ENCODE data around the gene NRG2. TPM values are rescaled to one million over a fixed set of nuclear protein-coding genes. Genes with fewer than 3 reads are reported as not detected.

NRG2 gene
- polyA plus RNA-seq, 2 of the 4 experiments (the other 2 are of a cell fraction): 1.0 to 1.1 TPM

DNA sequence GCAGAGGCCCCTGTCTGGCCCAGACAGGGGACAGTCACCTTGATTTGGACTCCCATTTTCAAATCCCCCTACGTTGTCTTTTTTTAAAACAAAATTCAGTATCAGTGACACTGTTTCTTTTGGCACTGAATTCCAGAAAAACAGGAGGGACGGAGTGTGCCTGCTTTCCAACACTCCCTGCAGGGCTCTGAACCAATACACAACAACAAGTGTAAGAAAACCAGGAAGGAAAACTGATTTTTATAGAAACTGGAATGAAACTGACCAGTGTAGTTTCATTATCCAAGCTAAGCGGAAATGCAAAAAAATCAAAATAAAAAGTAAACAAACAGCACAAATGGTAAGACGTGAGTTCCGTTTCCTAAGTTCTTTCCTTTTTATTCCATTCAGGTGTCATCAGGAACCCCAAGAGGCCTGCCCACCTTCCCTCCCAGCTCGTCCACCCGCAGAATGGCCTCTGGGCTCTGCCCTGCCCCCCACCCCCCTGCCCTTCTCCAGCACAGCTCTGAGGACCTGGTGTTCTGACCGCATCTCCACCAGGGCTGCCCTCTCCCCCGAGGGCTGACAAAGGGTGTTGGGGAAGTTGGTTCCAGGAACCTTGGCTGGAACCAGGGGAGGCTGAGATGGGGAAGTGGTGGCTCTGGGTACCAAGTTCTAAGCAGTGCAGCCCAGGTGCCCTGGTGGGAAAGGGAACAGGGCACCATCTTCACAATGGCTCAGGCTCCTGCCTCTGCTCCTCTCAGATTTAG lies 173.9 kb downstream of the NRG2 start:
- ChIA-PET CTCF (interaction anchor here (2.2 to 9.5 kb wide), 2 partner anchors 79 to 100 kb away, joined by 6 to 161 read pairs; no protein-coding TSS in a partner anchor), POLR2A (no interaction called here)
- TF ChIP-seq SMC3 (IDR thresholded peaks at IDR 0.05): no peak
- TF ChIP-seq CEBPB (IDR thresholded peaks at IDR 0.05): no peak
- TF ChIP-seq CBX8 (IDR thresholded peaks at IDR 0.05): no peak
- TF ChIP-seq NR3C1 (IDR thresholded peaks at IDR 0.05): no peak
- TF ChIP-seq FOSB (CRISPR knock-in tag; IDR thresholded peaks at IDR 0.05): no peak
- TF ChIP-seq, protein P1, sequence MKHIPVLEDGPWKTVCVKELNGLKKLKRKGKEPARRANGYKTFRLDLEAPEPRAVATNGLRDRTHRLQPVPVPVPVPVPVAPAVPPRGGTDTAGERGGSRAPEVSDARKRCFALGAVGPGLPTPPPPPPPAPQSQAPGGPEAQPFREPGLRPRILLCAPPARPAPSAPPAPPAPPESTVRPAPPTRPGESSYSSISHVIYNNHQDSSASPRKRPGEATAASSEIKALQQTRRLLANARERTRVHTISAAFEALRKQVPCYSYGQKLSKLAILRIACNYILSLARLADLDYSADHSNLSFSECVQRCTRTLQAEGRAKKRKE (CRISPR knock-in tag; IDR thresholded peaks at IDR 0.05; ENCODE audit: low read depth): no peak
- TF ChIP-seq ESRRA (IDR thresholded peaks at IDR 0.05; ENCODE audit: borderline replicate concordance, low read length): no peak
- no peak for TF ChIP-seq POLR2AphosphoS2 (conservative IDR thresholded peaks at IDR 0.05; ENCODE audit: low read length)
- TF ChIP-seq CBX2 (IDR thresholded peaks at IDR 0.05; ENCODE audit: borderline replicate concordance, low read depth): no peak
- no peak for TF ChIP-seq EHF (CRISPR knock-in tag; IDR thresholded peaks at IDR 0.05)
- TF ChIP-seq PHF8 (IDR thresholded peaks at IDR 0.05; ENCODE audit: borderline replicate concordance, low read depth): no peak
- Histone ChIP-seq H3K4me2 (no peak overlapping the region), H3K4me1 (0 out of 3 replicates have a peak, but pooled peaks cover 3% of the 10 kb centered on the region), H3K27ac (no peak overlapping the region), H3K9me3 (no peaks in the 10 kb centered on the region), H3K4me3 (no peak overlapping the region)
- DNase-seq (ENCODE audit: low read depth in 1 of 2, low spot score in 1 of 2) (no peak), ATAC-seq (no peak), FAIRE-seq (no peak)
- WGBS (ENCODE audit: missing lambda C conversion rate): 54% methylated on average over 9 of the region's 9 CpGs

DNA sequence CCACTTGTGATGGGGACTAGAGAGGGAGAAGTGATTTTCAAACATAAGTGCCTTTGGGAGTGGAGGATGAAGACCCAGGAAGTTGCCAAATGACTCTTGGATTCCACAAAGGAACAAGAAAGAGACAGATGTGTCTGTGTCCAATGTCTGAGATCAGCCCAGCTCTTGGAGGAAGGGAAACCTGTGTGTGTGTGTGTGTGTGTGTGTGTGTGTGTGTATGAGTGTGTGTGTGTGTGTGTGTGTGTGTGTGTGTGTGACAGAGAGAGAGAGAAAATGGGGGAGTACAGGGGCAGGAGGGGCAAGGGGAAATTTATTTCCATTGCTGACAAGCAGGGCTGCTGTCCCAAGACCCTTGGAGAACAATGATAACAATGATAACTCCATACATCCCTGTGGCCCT lies 175.5 kb downstream of the NRG2 start:
- ATAC-seq (no peak), FAIRE-seq (no peak), DNase-seq (ENCODE audit: low read depth in 1 of 2, low spot score in 1 of 2) (no peak)
- Histone ChIP-seq H3K27ac (no peak overlapping the region), H3K9me3 (no peaks in the 10 kb centered on the region), H3K4me1 (0 out of 3 replicates have a peak, but pooled peaks cover 3% of the 10 kb centered on the region), H3K4me3 (no peak overlapping the region), H3K4me2 (no peak overlapping the region)
- POLR2A ChIA-PET: no interaction called here
- TF ChIP-seq TFCP2L1 (CRISPR knock-in tag; IDR thresholded peaks at IDR 0.05) (no peak), PHF8 (IDR thresholded peaks at IDR 0.05; ENCODE audit: borderline replicate concordance, low read depth) (no peak), KDM5A (IDR thresholded peaks at IDR 0.05) (no peak), POLR2A (IDR thresholded peaks at IDR 0.05; ENCODE audit: low read length) (no peak), CEBPB (IDR thresholded peaks at IDR 0.05) (no peak), CHD2 (IDR thresholded peaks at IDR 0.05; ENCODE audit: low read length, partially characterized antibody) (no peak), NPAS2 (CRISPR knock-in tag; IDR thresholded peaks at IDR 0.05; ENCODE audit: borderline replicate concordance) (no peak), ESRRA (IDR thresholded peaks at IDR 0.05; ENCODE audit: borderline replicate concordance, low read length) (no peak), CHD4 (IDR thresholded peaks at IDR 0.05; ENCODE audit: borderline replicate concordance) (no peak), MAZ (IDR thresholded peaks at IDR 0.05; ENCODE audit: borderline replicate concordance, low read depth, low read length) (no peak), JUN (IDR thresholded peaks at IDR 0.05) (no peak), RFX5 (IDR thresholded peaks at IDR 0.05) (no peak), HOXB13 (CRISPR knock-in tag; IDR thresholded peaks at IDR 0.05; ENCODE audit: low read depth) (no peak), HDAC2 (IDR thresholded peaks at IDR 0.05) (no peak)
- TF ChIP-seq, protein P2, sequence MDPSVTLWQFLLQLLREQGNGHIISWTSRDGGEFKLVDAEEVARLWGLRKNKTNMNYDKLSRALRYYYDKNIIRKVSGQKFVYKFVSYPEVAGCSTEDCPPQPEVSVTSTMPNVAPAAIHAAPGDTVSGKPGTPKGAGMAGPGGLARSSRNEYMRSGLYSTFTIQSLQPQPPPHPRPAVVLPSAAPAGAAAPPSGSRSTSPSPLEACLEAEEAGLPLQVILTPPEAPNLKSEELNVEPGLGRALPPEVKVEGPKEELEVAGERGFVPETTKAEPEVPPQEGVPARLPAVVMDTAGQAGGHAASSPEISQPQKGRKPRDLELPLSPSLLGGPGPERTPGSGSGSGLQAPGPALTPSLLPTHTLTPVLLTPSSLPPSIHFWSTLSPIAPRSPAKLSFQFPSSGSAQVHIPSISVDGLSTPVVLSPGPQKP (IDR thresholded peaks at IDR 0.05; ENCODE audit: low read depth, low read length): no peak
- TF ChIP-seq, protein P3, sequence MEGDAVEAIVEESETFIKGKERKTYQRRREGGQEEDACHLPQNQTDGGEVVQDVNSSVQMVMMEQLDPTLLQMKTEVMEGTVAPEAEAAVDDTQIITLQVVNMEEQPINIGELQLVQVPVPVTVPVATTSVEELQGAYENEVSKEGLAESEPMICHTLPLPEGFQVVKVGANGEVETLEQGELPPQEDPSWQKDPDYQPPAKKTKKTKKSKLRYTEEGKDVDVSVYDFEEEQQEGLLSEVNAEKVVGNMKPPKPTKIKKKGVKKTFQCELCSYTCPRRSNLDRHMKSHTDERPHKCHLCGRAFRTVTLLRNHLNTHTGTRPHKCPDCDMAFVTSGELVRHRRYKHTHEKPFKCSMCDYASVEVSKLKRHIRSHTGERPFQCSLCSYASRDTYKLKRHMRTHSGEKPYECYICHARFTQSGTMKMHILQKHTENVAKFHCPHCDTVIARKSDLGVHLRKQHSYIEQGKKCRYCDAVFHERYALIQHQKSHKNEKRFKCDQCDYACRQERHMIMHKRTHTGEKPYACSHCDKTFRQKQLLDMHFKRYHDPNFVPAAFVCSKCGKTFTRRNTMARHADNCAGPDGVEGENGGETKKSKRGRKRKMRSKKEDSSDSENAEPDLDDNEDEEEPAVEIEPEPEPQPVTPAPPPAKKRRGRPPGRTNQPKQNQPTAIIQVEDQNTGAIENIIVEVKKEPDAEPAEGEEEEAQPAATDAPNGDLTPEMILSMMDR (IDR thresholded peaks at IDR 0.05): no peak
- CTCF ChIA-PET: interaction anchor here (1.0 to 9.5 kb wide), 4 partner anchors 78 to 276 kb away, joined by 3 to 161 read pairs (median 6); no protein-coding TSS in a partner anchor

Data from A549 (cell line).